ENCODE data around the gene TNNT1. TPM values are rescaled to one million over a fixed set of nuclear protein-coding genes. Genes with fewer than 3 reads are reported as not detected.

Gene TNNT1
- total RNA-seq, 1 donor from 2014 or later = 1.7 TPM

- DNase-seq (ENCODE audit: low read depth in 2 of 2) = no peak
Measured at GRCh38 chr19:55145232-55145631, 3.8 kb downstream of the TNNT1 start.

GRCh38 chr19:55141696-55142095, 7.3 kb downstream of the TNNT1 start:
- DNase-seq (ENCODE audit: low read depth in 2 of 2) = no peak

- no peak for DNase-seq (ENCODE audit: low read depth in 2 of 2)
Measured at GRCh38 chr19:55137915-55138314, 11.1 kb downstream of the TNNT1 start.

- DNase-seq (ENCODE audit: low read depth in 2 of 2) = no peak
Measured at GRCh38 chr19:55136399-55137102, 12.5 kb downstream of the TNNT1 start.

GRCh38 chr19:55134736-55135135, 14.3 kb downstream of the TNNT1 start:
- DNase-seq (ENCODE audit: low read depth in 2 of 2) = no peak

DNA sequence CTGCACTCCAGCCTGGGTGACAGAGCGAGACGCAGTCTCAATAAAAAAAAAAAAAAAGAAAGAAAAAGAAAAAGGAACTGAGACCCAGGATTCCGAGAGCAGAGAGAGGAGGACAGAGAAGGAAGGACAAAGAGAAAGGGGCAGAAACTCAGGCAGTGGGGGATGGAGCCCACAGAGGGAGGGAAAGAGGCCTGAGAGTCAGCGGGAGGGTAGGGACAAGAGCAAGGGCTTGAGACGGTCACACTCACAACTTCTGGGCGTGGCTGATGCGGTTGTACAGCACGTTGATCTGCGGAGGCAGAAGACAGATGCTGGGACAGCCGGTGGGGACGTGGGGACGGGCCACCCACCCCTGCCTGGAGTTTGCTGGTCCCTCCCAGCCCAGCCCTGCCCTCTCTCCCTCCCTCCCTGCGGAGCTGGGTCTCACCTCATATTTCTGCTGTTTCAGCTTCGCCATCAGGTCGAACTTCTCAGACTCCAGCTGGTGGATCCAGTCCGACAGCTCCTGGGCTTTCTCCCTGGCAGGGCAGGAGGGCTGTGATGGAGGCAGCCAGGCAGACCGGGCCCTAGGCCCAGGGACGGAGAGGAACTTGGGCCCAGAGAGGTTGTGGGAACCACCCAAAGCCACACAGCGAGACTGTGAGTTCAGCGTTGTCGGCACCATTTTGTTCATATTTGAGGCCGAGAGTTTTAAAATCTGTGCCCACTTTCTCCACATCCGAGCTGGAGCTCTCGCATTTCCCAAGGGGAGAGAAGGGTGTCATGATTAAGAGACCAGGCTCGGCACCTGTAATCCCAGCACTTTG, 15.2 kb downstream of the TNNT1 start:
- no peak for DNase-seq (ENCODE audit: low read depth in 2 of 2)

DNA sequence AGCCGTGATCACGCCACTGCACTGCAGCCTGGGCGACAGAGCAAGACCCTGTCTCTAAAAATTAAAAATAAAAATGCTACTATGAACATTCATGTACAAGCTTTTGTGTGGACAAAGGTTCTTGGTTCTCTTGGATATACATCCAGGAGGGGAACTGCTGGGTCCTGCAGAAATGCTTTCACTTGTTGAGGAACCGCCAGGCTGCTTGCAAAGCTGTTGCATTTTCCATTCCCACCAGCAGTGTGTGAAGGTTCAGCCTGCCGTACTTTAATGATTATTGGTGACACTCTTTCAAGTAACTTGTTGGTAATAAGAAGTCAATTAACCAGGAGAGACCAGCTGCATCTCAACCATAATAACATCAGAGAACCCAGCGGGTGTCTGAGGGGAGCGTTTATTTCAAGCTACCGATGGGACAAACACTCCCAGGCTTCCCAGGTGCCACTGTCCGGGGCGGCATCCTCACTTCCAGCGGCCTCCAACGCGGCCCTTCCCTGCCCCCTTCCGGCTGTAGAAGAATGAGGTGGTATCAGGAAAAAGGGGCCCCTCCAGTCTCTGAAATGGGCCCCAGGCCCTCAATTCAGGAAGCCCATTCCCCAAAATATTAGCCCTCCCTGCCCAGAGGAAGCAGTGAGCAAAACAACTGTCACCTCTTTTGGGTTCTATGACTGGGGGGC, 16.4 kb downstream of the TNNT1 start:
- DNase-seq (ENCODE audit: low read depth in 2 of 2) = no peak

DNA sequence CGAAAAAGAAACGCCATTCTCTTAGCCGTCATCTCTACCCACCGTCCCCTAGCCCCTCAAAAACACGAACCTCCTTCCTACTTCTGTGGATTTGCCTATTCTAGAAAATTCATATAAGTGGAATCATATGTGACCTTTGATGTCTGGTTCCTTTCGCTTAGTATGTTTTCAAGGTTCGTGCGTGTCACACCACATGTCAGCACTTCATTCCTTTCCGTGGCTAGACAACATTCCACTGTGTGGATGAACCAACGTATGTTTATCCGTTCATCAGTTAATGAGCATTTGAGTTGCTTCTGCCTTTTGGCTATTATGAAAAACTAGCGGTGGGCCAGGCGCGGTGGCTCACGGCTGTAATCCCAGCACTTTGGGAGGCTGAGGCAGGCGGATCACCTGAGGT, 17.6 kb downstream of the TNNT1 start:
- DNase-seq (ENCODE audit: low read depth in 2 of 2) = no peak

GRCh38 chr19:55119053-55119452, 30.0 kb downstream of the TNNT1 start:
- no peak for DNase-seq (ENCODE audit: low read depth in 2 of 2)

GRCh38 chr19:55118401-55118991, 30.5 kb downstream of the TNNT1 start:
- no peak for DNase-seq (ENCODE audit: low read depth in 2 of 2)

DNA sequence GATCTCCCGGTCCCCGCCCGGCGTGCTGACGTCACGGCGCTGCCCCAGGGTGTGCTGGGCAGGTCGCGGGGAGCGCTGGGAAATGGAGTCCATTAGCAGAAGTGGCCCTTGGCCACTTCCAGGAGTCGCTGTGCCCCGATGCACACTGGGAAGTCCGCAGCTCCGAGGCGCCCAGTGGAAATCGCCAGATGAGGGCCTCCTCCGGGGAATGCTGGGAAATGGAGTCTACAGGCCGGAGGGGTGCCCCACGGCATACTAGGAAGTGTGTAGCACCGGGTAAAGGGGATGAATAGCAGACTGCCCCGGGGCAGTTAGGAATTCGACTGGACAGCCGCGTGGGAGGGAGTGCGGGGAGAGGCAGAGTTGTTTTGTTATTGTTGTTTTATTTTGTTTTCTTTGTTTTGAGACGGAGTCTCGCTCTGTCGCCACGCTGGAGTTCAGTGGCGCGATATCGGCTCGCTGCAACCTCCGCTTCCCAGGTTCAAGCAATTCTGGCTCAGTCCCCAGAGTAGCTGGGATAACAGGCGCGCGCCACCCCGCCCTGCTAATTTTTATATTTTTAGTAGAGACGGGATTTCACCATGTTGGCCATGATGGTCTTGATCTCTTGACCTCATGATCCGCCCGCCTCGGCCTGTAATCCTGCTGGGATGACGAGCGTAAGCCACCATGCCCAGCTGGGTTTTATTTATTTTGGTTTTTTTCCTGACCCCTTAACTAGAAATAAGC, 31.2 kb downstream of the TNNT1 start:
- DNase-seq (ENCODE audit: low read depth in 2 of 2) = peak; percentile 97 to 99

DNA sequence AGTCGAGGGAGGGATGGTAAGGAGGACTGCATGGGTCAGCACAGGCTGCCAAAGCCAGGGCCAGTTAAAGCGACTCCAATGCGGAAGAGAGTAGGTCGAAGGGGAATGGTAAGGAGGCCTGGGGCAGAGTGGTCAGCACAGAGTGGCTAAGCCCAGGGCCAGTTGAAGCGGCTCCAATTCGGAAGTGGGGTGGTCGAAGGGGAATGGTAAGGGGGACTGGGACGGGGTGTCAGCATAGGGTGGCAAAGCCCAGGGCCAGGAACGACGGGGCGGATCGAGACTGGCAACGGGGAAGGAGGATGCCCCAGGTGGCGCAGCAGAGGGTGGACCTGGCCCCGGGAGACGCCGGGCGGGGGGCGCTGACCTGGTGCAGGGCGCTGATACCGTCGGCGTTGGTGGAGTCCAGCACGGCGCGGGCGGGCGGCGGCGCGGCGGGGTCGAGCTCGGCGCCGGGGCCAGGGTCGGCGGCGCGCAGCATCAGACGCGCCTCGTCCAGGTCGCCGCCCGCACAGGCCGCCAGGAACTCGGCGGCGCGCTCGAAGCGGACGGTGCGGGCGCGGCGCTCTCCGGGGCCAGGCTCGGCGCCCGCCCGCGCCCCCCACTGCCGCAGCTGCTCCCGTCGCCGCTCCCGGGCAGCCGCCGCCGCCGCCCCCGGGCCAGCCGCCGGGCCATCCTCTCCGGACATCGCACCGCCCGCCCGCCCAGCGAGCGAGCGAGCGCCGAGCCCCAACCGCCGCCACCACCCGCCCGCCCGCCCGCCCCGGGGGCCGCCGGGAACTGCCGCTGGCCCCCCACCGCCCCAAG, 31.9 kb downstream of the TNNT1 start, which contains the start of gene PPP1R12C:
PPP1R12C (minus strand) TSS at position 779 of the 804 bp plus-strand sequence; CDS start at position 685, 94 bp downstream.
- peak in 1 of 2 donors; percentile 26 for DNase-seq (ENCODE audit: low read depth in 2 of 2)

GRCh38 chr19:55116232-55116858, 32.7 kb downstream of the TNNT1 start:
- peak in 1 of 2 donors; percentile 39 for DNase-seq (ENCODE audit: low read depth in 2 of 2)

DNA sequence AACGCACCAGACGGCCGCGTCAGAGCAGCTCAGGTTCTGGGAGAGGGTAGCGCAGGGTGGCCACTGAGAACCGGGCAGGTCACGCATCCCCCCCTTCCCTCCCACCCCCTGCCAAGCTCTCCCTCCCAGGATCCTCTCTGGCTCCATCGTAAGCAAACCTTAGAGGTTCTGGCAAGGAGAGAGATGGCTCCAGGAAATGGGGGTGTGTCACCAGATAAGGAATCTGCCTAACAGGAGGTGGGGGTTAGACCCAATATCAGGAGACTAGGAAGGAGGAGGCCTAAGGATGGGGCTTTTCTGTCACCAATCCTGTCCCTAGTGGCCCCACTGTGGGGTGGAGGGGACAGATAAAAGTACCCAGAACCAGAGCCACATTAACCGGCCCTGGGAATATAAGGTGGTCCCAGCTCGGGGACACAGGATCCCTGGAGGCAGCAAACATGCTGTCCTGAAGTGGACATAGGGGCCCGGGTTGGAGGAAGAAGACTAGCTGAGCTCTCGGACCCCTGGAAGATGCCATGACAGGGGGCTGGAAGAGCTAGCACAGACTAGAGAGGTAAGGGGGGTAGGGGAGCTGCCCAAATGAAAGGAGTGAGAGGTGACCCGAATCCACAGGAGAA, 33.5 kb downstream of the TNNT1 start:
- peak in 1 of 2 donors; percentile 10 for DNase-seq (ENCODE audit: low read depth in 2 of 2)

- DNase-seq (ENCODE audit: low read depth in 2 of 2) = no peak
Measured at GRCh38 chr19:55114566-55115145, 34.4 kb downstream of the TNNT1 start.

GRCh38 chr19:55113570-55114039, 35.4 kb downstream of the TNNT1 start:
- peak; percentile 74 to 82 for DNase-seq (ENCODE audit: low read depth in 2 of 2)

- DNase-seq (ENCODE audit: low read depth in 2 of 2) = no peak
Measured at GRCh38 chr19:55112777-55113569, 36.0 kb downstream of the TNNT1 start.

DNA sequence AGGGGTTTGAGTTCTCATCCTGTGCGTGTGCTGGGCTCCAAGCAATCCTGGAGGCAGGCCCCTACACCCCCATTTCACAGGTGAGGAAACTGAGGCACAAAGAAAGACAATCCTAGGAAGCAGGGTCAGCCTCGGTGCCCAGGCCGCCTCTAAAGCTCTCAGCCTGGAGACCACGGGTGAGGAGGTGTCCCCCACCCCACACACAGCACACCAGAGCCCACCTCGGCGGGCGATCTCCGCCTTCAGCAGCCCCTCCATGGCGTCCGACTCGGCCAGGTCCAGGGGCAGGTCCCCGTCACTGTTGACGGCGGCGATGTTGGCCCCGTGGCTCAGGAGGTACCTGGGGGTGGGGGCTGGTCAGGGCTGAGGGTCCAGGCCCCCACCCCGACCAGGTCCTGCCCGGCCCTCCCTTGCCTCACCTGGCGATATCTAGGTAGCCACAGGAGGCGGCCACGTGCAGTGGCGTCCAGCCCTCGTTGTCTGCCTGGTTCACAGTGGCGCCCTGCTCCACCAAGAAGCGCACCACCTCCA, 36.7 kb downstream of the TNNT1 start:
- no peak for DNase-seq (ENCODE audit: low read depth in 2 of 2)
